C4-2B (cell line): ENCODE data around the gene TMEM131L.
"Not testable (repeated sequence)": the region's sequence is repeated elsewhere in the genome, so short reads cannot be mapped to it uniquely, and the experiment has no call there.

Experiments used
- CTCF ChIP-seq: fragments of 450-650 bp; conservative IDR thresholded peaks from 2 replicates; pipeline ENCODE4 v1.5.1; 2017; ENCODE audit warnings: mild to moderate bottlenecking
- ZFX ChIP-seq: fragments of 450-650 bp; IDR thresholded peaks from 2 replicates; pipeline ENCODE4 v1.6.1; 2017

GRCh38 chr4:153509212-153509611 is 43.1 kb downstream of the TMEM131L start:
- not testable (repeated sequence) for TF ChIP-seq CTCF, ZFX
